Middle frontal gyrus (tissue), 1 donor: ENCODE results near the gene DNAI2.
"Not testable (repeated sequence)": the region's sequence is repeated elsewhere in the genome, so short reads cannot be mapped to it uniquely, and the experiment has no call there.

ENCODE experiments used
- DNase-seq: peaks from one replicate; pipeline ENCODE4 v3.0.0-alpha.2; 2015; ENCODE audit warnings: low spot score; ENCODE audit errors: extremely low spot score

The DNAI2 gene

GRCh38 chr17:74274709-74275340, 791 bp downstream of the DNAI2 start:
- no peak for DNase-seq

- peak; percentile 51 for DNase-seq
Observed at GRCh38 chr17:74276051-74276476, 2.0 kb downstream of the DNAI2 start.

- peak; percentile 29 for DNase-seq
Observed at GRCh38 chr17:74276541-74277009, 2.5 kb downstream of the DNAI2 start.

- no peak for DNase-seq
Observed at GRCh38 chr17:74277935-74278334, 3.9 kb downstream of the DNAI2 start.

GRCh38 chr17:74279617-74280016, 5.6 kb downstream of the DNAI2 start:
- DNase-seq: not testable (repeated sequence)

- DNase-seq: no peak
Observed at GRCh38 chr17:74280093-74280513, 6.1 kb downstream of the DNAI2 start.

GRCh38 chr17:74281799-74282198, 7.8 kb downstream of the DNAI2 start:
- no peak for DNase-seq

- not testable (repeated sequence) for DNase-seq
Observed at GRCh38 chr17:74282274-74282586, 8.2 kb downstream of the DNAI2 start.

GRCh38 chr17:74282587-74283370, 8.7 kb downstream of the DNAI2 start:
- DNase-seq: no peak

GRCh38 chr17:74283371-74283673, 9.3 kb downstream of the DNAI2 start:
- DNase-seq: no peak

- no peak for DNase-seq
Observed at GRCh38 chr17:74287031-74287602, 13.1 kb downstream of the DNAI2 start.

- DNase-seq: no peak
Observed at GRCh38 chr17:74288785-74289184, 14.8 kb downstream of the DNAI2 start.

GRCh38 chr17:74289688-74290087, 15.7 kb downstream of the DNAI2 start:
- DNase-seq: no peak

- DNase-seq: no peak
Observed at GRCh38 chr17:74290340-74290739, 16.3 kb downstream of the DNAI2 start.

GRCh38 chr17:74292495-74292894, 18.5 kb downstream of the DNAI2 start:
- DNase-seq: no peak

GRCh38 chr17:74295625-74296547, 21.9 kb downstream of the DNAI2 start:
- no peak for DNase-seq

- DNase-seq: peak; percentile 69
Observed at GRCh38 chr17:74296548-74296936, 22.5 kb downstream of the DNAI2 start.

- no peak for DNase-seq
Observed at GRCh38 chr17:74297941-74298340, 23.9 kb downstream of the DNAI2 start.

- no peak for DNase-seq
Observed at GRCh38 chr17:74298778-74299177, 24.7 kb downstream of the DNAI2 start.

GRCh38 chr17:74299226-74300009, 25.4 kb downstream of the DNAI2 start:
- DNase-seq: no peak

GRCh38 chr17:74303305-74303704, 29.3 kb downstream of the DNAI2 start:
- DNase-seq: no peak
